GM04504 (cell line): ENCODE measurements around the gene TRIM69.
"Not testable (repeated sequence)": the region's sequence is repeated elsewhere in the genome, so short reads cannot be mapped to it uniquely, and the experiment has no call there.

Experiments used
- DNase-seq: peaks from one replicate; pipeline ENCODE4 v3.0.0-alpha.2; 2012; ENCODE audit warnings: low read depth

Gene TRIM69

DNA sequence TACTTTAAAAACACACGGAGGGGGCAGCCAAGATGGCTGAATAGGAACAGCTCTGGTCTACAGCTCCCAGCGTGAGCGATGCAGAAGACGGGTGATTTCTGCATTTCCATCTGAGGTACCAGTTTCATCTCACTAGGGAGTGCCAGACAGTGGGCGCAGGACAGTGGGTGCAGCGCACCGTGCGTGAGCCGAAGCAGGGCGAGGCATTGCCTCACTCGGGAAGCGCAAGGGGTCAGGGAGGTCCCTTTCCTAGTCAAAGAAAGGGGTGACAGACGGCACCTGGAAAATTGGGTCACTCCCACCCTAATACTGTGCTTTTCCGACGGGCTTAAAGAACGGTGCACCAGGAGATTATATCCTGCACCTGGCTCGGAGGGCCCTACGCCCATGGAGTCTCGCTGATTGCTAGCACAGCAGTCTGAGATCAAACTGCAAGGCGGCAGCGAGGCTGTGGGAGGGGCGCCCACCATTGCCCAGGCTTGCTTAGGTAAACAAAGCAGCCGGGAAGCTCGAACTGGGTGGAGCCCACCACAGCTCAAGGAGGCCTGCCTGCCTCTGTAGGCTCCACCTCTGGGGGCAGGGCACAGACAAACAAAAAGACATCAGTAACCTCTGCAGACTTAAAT, 3.0 kb downstream of the TRIM69 start:
- DNase-seq: not testable (repeated sequence)

DNA sequence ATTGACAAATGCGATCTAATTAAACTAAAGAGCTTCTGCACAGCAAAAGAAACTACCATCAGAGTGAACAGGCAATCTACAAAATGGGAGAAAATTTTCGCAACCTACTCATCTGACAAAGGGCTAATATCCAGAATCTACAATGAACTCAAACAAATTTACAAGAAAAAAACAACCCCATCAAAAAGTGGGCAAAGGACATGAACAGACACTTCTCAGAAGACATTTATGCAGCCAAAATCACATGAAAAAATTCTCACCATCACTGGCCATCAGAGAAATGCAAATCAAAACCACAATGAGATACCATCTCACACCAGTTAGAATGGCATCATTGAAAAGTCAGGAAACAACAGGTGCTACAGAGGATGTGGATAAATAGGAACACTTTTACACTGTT, 7.1 kb downstream of the TRIM69 start:
- DNase-seq: not testable (repeated sequence)

DNA sequence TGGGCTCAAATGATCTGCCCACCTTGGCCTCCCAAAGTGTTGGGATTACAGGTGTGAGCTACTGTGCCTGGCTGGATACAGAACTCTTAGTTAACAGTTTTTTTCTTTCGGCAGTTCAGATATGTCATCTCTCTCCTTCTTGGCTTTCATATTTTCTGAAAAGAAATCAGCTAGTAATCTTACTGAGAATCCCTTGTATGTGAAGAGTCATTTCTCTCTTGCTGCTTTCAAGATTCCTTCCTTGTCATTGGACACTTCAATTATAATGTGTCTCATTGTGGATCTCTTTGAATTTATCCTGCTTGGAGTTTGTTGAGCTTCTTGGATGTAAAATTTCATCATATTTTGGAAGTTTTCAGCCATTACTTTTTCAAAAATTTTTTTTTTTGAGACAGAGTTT, 17.0 kb downstream of the TRIM69 start:
- DNase-seq: no peak

DNA sequence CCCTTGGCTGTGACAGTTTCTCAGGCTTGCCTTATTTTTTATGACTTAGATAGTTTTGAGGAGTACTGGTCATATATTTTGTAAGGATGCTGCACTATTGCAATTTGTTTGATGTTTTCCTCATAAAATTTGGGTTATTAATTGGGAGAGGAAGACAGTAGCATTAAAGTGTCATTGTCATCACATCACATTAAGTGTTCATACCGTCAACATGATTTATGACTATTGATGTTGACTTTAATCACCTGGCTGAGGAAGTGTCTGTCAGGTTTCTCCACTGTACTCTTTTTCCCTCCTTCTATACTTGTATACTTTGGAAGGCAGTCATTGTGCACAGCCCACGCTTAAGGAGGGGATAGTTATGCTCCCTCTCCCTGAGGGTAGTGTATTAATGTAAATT, 26.9 kb downstream of the TRIM69 start:
- no peak for DNase-seq

DNA sequence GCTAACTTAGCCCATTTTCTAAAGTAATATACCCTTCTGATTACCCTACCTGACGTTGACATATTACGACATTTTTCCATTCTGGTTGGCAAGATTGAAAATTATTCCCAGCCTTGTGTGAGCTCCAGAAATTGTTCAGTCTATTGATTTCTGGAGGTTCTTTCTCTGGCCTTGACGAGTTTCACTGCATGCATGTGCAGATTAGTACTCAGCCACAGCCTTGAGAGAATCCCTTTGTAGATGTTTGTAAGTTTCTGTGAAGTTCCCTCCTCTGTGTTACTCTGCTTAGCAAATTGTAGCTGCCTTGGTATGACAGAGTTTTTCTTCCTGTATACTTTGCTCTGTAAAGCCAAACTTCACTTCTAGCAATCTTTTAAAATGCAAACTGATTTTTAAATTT, 27.5 kb downstream of the TRIM69 start:
- DNase-seq: no peak

DNA sequence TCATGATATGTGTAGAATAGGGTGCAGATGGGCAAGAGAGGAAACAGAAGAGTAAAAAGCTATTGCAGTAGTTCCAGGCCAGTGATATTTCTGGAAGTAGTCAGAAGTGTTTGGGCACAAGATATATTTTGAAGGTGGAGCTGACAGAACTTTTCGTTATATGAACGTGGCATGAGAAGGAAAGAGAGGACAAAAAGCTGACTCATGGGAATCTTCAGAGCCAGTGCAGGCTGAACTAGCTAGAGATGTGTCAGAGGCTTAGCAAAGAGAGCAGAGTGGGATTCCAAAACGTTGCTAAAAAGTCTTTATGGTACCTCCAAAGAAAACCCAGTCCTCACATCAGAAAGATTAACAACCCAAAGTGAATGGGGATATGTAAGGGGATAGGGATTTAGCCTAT, 28.7 kb downstream of the TRIM69 start:
- DNase-seq: no peak

DNA sequence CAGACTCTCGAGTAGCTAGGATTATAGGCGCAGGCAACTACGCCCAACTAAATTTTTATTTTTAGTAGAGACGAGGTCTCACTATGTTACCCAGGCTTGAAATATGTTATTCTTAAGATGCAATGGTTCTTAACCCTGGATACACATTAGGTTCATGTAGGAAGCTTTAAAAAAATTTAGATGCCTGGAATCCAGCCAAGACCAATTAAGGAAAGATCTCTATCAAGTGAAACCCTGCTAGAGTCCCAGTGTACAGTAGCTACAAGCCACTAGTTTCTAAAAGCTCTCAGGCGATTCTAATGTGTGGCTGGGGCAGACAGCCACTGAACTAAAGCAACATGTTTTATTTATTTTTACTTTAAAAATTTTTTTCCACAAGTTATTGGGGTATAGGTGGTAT, 33.2 kb downstream of the TRIM69 start:
- no peak for DNase-seq

DNA sequence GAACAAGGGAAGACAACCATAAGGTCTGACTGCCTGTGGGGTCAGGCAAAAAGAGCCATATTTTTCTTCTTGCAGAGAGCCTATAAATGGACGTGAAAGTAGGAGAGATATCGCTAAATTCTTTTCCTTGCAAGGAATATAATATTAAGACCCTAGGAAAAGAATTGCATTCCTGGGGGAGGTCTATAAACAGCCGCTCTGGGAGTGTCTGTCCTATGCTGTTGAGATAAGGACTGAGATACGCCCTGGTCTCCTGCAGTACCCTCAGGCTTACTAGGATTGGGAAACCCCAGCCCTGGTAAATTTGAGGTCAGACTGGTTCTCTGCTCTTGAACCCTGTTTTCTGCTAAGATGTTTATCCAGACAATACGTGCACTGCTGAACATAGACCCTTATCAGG, 34.4 kb downstream of the TRIM69 start:
- not testable (repeated sequence) for DNase-seq

DNA sequence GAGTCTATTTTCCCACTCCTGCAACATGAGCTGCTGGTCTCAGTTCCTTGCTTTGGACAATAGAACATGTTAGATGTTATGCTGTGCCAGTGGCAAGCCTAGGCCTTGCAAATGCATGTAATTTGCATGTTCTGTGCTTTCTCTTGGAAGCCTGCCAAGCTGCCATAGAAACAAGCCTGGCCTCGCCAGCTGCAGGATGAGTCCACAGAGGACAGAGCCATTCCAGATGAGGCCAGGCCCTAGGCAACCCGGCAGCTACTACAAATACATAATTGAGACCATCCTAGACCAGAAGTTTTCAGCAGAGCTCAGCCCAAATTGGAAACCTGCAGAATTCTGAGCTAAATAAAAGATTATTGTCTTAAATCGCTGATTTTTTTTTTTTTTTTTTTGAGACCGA, 39.6 kb downstream of the TRIM69 start:
- DNase-seq: no peak

DNA sequence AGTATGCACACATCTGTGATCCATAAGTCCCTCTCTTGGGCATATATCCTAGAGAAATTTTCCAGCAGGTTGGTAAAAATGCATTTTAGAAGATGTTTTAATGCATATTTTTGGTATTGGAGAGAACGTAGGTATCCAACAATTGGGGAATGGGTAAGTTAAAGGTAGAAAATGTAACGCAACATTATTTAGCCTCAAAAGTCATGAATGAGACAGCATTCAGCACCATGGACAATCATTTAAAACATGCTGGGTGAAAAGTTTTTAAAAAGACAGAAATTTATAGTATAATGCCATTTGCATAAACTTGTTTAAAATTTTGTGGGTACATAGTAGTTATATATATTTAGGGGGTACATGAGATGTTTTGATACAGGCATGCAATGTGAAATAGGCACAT, 43.4 kb downstream of the TRIM69 start:
- DNase-seq: no peak

DNA sequence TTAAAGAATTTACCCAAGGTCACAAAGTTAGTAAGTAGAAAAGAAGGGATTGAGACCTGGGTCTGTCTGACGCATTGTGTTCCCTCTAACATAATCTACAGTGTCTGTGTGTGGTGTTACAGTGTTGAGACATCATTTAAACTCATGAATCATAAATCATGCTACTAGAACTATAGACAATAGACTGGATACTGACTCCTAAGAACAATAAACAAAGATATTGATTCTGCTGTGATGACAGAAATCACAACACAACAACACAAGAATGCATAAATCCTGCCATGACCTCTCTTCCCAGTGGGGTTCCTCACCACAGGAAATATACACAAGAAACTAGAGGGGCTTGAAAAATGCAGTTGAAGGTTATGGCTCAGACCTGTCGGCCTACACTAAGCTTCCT, 44.3 kb downstream of the TRIM69 start:
- no peak for DNase-seq

DNA sequence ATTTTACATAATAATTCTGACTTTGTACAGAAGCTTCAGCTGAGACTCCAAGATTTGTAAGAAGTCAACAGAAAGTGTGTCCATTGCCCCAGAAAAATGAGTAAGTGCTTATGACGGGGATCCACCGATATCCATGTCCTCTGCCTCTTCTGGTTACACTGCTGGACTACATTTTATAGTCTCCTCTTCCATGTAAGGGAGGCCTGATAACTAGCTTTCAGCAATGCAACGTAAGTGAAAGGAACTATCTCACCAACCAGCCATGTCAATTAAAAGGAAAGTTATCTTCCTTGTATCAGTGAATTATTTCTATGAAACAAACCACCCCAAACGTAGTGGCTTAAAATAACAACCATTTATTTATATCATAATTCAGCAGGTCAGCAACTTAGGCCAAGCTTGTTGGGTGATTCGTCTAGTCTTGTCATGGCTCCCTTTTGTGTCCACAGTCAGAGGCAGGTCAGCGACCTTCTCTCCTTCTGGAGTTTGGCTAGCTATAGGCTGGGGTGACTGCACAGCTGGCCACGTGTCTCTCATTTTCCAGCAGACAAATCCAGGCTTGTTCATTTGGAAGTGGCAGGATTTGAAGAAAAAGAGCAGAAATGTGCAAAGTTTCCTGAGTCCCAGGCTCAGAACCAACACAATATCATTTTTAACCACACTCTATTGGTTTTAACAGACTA, 44.9 kb downstream of the TRIM69 start:
- DNase-seq: no peak

DNA sequence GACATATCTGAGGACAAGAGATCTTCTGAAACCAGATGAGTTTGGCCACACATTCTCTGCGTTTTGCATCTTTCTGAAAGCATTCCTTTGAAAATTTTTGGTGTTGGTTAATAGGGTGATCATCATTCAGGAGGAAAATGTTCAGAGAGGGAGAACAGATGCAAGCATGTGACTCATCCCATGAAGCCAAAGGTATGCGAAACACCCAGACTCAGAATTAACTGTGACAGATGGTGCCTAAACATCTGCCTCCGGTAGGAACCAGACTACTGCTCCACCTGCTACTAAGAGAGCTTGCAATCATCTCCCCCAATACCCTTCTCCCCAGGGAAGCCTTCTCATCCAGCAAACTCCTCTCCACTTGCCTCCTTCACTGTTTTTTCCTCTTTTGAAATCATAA, 46.2 kb downstream of the TRIM69 start:
- no peak for DNase-seq

DNA sequence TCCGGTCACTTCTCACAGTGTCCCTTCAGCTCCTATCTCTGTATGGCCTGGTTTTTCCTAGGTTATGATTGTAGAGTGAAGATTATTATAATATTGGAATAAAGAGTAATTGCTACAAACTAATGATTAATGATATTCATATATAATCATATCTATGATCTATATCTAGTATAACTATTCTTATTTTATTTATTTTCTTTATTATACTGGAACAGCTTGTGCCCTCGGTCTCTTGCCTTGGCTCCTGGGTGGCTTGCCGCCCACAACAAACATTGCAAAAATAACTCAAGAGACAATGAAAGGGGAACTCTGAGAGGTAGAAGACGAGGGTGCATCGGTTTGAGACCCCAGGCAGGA, 48.6 kb downstream of the TRIM69 start:
- not testable (repeated sequence) for DNase-seq

DNA sequence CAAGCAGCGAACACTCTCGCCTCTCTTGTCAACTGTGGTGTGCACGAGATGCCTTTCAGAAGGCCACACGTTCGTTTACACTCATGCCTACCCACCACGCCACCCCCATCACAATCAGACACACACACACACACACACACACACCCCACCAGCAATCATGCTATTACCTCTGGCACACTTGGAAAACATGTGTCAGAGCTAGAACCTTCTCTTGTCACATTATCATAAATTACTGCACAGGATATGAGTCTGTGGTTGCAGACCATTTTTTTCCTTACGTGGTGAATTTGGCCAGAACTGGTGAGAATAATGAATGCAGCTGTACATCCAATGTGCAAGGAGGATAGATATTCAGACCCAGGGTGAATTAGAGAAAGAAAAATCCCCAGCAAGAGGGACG, 52.4 kb downstream of the TRIM69 start:
- no peak for DNase-seq

DNA sequence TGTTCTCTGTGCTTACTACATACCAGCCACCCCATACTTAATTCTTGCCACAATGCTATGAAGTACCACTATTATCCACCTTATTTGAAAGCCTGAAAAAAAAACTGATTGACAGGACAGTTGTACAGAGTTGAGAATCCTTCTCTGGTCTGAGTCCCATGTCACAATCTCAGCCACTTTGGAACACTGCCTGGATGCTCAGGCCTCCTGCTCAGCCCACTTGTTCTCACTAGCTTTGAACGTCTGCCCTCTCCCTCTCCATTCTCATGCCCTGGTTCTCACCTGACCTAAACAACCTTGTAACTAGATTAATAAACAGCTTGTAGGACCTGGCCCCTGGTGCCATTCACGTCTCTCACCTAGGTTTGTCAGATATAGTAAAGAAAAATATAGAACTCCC, 53.9 kb downstream of the TRIM69 start:
- DNase-seq: no peak

DNA sequence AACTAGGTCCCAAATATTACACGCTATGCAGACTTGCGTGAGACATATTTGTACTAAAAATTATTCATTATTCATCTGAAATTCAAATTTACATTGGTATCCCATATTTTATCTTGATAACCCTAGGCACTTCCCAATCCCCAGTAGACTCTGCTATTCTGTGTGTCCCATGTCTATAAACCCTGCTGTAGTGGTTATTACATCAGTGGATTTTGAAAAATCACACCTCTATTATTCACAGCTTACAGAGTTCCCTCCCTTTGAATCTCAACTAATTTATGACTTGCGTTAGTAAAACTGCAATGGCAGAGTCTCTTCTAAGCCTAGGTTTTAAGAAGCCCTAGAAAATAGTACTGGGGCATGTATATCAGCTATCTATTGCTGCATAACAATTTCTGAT, 54.3 kb downstream of the TRIM69 start:
- DNase-seq: no peak

DNA sequence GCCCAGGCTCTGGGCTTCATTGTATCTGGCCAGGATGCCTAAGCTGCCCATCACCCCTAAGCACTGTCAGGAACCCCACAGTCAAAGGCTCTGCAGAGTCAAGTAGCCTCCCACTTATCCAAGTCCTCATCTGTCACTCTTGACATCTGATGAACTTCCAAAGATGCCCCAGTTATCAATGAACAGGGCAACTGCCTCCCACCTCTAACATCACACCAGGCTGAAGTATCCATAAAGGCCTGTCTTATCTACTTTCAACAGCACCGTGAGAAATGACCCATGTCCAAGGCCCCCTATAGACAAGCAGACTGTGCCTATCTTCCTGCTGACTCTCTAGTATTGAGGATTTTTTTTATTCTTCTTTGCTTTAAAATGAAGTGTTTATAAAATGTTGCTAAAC, 56.4 kb downstream of the TRIM69 start:
- no peak for DNase-seq

DNA sequence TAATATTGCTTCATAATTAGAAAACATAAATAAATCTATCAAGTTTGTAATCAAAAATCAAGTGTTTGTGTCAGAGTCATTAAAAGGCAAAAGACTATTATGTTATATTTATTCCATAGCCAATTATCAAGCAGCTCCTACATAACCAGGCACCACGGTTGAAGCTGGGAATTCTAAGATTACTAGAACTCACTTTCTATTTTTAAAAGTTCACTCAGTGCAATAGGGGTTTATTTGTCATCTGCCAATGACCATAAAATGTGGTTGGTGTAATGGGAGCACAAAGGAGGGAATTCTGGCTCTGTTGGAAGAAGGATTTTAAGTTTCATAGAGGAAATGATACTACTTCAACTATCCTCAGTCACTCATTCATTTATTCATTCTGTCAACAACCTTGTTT, 57.7 kb downstream of the TRIM69 start:
- no peak for DNase-seq

DNA sequence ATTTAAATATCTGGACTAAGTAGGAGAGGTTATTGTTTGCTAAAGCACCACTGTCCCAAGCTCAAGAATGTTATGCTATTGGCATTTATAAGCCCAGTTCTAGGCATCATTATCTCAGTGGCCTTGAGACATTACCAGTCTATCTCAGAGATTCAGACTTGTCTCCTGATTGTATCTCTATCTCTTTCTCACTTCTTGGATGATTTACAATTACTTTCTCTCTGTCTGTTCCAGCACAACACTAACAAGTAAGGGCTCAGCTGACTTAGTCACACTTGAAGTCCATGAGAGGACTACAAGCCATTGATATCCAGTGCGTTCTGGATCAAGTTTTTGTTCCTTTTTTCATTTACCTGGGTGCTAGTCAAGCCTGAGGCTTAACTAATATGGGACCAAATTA, 60.2 kb downstream of the TRIM69 start:
- DNase-seq: no peak

DNA sequence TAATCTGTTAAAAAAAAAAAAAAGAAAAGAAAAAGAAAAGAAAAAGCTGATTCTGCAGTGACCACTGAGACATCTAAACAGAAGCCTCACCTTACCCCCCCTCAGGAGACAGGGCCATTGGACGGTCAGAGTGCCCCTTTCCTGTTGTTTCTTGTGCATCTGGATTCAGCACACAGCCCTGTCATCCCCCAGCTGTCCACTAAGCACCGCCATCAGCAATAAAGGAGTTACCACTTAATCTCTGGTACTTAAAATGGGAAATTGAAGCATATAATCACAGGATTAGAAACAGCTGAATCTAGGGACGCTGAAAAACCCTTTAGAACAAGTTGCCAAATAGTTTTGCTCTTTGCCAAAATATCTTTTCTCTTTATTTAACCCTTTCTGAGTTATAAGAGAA, 62.5 kb downstream of the TRIM69 start:
- no peak for DNase-seq

DNA sequence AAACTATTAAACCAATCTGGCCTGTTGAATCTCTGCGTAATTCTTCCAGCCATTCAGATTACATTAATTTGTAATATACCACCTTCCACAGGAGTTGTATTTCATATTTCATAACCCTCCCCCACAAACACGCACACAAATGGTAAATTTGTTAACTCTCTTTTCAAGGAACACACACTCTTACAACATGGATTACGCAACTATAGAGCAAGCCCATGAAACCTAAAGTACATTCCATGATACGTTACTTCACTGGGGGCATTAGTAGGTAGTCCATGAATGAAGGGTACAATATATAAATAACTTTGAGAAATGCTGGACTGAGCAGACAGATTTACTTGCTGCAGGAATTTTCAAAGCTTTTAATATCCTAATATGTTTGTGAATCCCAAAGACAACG, 65.0 kb downstream of the TRIM69 start:
- no peak for DNase-seq

DNA sequence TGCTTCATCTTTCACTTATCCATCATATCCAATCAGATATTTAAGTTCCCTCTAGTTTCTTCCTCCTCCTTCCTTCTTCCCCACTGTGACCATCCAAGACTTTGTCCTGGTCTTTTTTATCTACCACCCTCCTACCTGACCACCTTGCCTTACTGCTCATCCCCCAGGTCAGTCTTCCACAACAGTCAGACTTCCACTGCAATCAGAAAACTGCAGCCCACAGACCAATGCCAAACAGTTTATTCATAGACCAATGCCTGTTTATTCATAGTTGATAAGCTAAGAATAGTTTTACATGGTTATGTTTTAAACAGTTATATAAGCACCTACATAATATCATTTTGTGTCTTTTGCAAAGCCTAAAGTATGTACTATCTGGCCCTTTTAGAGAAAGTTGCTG, 65.5 kb downstream of the TRIM69 start:
- no peak for DNase-seq

DNA sequence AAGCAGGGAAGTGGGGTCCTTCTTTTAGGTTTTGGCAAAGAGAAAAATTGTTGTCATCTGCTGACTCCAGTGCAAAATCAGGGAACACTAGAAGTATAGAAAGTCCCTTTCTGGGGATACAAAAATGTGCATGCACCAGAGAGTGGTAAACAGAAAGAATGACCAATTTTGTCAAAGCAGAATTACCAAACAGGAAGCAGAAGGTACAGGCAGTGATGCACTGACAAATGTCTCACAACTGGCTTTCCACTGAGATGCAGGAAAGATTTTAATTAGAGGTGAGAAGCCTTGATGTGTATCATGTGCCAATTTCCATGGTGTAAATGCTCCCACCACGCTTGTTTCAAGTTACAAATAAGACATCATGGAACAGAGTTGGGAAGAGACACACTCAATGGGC, 66.0 kb downstream of the TRIM69 start:
- DNase-seq: no peak
